GM10248 (cell line): ENCODE measurements around the gene FAM171A1.

Experiments used
- CTCF ChIA-PET: fragments of 300-600 bp; sonication (Branson Sonifier 250); formaldehyde crosslinking; extraction: SDS; loops from one replicate; lab custom pipeline; 2021; ENCODE audit warnings: antibody characterized with exemption; lab: Yijun Ruan, JAX
- POLR2A ChIA-PET: fragments of 350-650 bp; sonication (Branson Sonifier 250); formaldehyde crosslinking; extraction: SDS; loops from one replicate; lab custom pipeline; 2020; ENCODE audit warnings: antibody characterized with exemption; lab: Yijun Ruan, JAX
- DNase-seq: peaks from one replicate; pipeline ENCODE4 v3.0.0; 2012; ENCODE audit errors: extremely low spot score
- CTCF ChIP-seq: IDR thresholded peaks from 2 replicates; pipeline ENCODE4 v1.5.1; 2012; ENCODE audit warnings: mild to moderate bottlenecking, low read depth; ENCODE audit errors: extremely low read depth, missing control alignments, control extremely low read depth

The FAM171A1 gene

DNA sequence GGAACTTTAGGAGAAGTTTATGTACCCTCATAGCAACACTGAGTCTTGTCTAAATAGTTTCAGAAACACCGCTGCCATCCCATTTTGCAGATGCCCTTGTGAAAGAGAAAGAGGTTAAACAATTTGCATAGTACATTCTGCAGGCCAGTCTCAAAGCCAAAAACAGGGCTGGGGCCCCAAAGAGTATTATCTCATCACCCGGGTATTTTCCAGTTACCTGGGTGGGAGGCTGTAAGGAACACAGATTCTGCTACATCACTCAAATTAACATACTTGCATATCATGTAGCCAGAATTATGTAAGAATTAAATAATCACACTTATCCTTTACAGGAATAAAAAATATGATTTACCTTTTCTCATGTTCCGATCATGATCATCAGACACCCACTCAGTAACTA, 3.1 kb upstream of the FAM171A1 start:
- ChIA-PET POLR2A (no interaction called here), CTCF (no interaction called here)
- TF ChIP-seq CTCF = no peak
- DNase-seq = peak; percentile 35

DNA sequence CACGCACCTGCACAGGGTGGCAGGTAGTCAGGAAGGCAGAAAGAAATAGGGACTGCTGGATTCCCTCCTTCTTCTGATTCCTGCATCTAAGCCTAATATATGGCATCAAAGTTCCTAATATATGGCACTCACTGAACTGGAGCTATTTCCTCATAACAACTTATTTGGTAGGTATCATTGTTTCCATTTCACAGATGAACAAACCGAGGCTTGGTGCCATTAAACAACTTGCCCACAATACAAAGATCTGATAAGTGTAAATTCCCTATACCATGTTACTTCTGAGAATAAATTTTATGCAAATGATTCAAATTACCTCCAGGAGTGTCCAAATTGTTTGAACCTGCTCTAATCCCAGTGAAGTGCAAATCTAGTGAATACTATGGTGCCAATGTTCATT, 2.1 kb upstream of the FAM171A1 start:
- POLR2A ChIA-PET = no interaction called here
- DNase-seq = no peak
- no peak for TF ChIP-seq CTCF
- CTCF ChIA-PET = no interaction called here

- DNase-seq = peak; percentile 45
- TF ChIP-seq CTCF = no peak
- POLR2A ChIA-PET = no interaction called here
- CTCF ChIA-PET = interaction anchor here (0.6 to 1.9 kb wide), 7 partner anchors 8 to 203 kb away, joined by 3 to 5 read pairs (median 3); partner anchors contain the start of gene NMT2
Measured at GRCh38 chr10:15370212-15370855, 755 bp downstream of the FAM171A1 start.

- no peak for DNase-seq
- CTCF ChIA-PET = interaction anchor here (0.7 to 2.0 kb wide), 9 partner anchors 11 to 202 kb away, joined by 3 to 5 read pairs (median 3); partner anchors contain the start of gene NMT2
Measured at GRCh38 chr10:15369256-15370211, 1.6 kb downstream of the FAM171A1 start.

GRCh38 chr10:15368101-15368855, 2.8 kb downstream of the FAM171A1 start:
- ChIA-PET POLR2A (no interaction called here), CTCF (interaction anchor here (0.8 to 2.0 kb wide), 5 partner anchors 43 to 199 kb away, joined by 3 to 5 read pairs (median 3); partner anchors contain the start of gene NMT2)
- no peak for DNase-seq
- TF ChIP-seq CTCF = no peak

More at GRCh38 chr10:15369256-15370211, 1.6 kb downstream of the FAM171A1 start:
- TF ChIP-seq CTCF = no peak
- POLR2A ChIA-PET = interaction anchor here (0.6 kb wide), 1 partner anchor 411 kb away, joined by 3 read pairs; the partner anchor contains the start of gene MEIG1
